GM15510 (cell line): Measurements from ENCODE around the gene DPYSL3.

Source experiments
- POLR2A ChIP-seq: IDR thresholded peaks from 3 replicates; pipeline ENCODE4 v1.6.1; 2011; ENCODE audit warnings: borderline replicate concordance; ENCODE audit not compliant: insufficient read length; ENCODE audit errors: extremely low read depth

Gene DPYSL3

DNA sequence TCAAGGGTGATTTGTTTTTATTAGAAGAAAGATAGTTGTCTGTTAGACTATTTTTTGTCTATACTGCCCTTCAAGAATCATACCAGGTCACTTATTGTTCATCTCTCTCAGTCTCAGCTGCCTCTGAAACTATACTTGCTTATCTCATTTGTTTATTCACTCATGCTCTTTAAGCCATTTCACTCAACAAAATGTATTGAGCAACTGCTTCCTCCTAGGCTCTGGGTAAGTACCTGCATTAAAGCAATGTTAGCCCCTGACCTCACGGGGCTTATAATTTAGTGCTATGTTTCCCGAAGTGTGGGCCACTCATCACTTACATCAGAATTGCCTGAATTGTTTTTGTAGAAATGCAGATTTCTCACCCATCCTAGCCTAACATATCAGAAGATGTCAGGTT is 100.9 kb downstream of the DPYSL3 start:
- no peak for TF ChIP-seq POLR2A

DNA sequence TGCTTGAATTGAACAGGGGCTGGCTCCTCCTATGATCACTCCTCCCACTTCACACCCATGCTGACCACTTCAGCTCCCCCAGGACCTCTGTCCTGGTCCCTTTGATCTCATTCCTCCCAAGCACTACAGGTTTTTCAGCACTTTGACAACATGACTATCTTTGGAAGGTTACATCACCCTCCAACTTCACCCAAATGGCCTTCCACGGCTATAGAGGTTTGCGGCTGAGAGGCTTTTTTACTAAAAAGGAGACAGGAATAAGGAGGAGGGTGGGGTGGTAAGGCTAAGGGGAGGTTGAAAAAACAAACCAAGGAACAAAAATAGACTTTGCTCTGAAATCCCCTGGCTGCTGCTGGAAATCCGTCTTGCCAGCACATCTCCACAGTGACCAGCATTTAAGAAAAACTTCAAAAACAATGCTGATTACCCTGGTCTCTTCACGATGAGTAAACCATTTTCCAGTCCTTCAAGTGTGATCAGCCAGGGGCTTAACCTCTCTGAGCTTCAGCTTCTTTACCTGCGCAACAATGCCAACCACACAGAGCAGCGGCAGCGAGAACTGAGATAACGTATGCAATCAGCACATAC is 102.7 kb downstream of the DPYSL3 start:
- no peak for TF ChIP-seq POLR2A

GRCh38 chr5:147406636-147407035 is 103.2 kb downstream of the DPYSL3 start:
- TF ChIP-seq POLR2A, result no peak

DNA sequence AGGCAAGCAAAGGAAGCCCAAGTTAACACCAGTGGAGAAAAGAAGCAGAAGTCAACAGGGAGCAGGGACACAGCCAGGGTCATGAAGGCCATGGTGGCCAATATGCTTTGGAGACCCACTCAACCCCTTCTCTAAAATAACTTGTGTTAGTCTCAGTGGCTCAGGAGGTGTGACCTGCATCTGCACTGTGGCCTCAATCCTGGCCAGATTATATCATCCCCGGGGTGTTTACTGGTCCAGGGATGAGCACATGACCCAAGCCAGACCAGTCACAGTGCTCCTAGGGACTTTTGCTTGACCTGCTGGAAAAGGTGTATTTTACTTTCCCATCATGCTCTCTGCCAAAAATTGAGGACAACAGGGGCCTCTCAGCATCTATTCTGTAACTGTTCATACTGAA is 105.2 kb downstream of the DPYSL3 start:
- TF ChIP-seq POLR2A, result no peak

DNA sequence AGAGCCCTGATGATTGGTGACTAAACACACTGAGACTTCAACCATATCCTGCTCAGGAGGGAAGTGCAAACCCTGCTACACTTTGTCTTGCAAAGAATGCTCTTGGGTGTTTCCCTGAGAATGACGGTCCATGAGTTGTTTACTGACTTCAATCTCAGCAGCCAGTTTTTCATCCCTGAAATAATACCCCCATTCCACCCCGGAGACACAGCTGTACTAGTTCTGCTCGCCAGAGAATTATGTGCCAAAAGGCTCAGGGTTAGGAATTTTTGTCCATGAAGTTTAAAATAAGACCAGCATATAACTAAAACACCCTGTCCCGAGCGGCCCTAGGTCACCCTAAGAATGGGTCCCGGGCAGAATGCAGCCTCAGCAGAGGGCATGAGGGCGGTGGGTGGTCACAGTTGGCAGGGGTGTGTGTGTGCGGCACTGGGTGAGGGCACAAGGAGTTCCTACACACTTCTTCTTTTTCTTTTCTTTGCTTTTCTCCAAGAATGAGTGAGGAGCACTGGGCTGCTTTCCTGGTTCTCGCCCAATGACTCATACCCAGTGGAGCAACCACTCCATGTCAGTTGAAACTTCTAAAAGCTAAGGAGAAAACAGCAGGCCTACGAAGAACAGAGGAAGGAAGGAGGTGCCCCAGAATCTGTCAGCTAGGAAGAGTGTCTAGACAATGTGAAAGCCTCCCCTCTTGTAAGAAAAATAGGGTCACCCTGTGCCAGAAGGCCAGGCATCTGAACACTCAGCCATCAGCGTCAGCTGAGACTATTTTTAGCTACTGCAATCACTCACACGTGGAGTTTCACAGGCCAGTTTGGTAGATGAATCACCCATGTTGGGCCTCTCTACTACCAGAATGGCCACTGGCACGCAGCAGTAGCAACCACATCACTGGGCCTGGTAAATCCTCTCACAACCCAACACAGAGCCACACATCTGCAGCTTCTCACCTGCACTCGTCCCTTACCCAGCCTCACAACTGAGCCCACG is 105.9 kb downstream of the DPYSL3 start:
- TF ChIP-seq POLR2A, result no peak

DNA sequence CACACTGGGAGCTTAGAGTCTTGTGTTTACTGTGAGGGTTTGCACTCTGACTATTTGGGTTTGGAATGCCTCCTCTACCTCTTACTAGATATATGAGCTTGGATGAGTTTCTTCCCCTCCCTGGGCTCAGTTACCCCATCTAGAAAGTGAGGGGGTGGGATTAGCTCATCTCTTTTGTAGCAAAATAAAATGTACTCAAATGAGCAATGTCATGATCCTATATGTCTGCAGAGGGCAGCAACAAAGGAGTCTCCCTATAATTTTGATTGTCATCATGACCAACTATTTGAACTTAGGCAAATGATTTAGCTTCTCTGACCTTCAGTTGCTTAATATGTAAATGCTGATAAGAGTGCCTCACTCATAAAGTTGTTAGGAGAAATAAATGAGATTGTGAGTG is 109.0 kb downstream of the DPYSL3 start:
- TF ChIP-seq POLR2A, result no peak

- TF ChIP-seq POLR2A, result no peak
Observed at GRCh38 chr5:147400126-147400809, 109.6 kb downstream of the DPYSL3 start.

GRCh38 chr5:147398860-147399259 is 111.0 kb downstream of the DPYSL3 start:
- TF ChIP-seq POLR2A, result no peak

GRCh38 chr5:147397616-147398015 is 112.3 kb downstream of the DPYSL3 start:
- TF ChIP-seq POLR2A, result no peak

DNA sequence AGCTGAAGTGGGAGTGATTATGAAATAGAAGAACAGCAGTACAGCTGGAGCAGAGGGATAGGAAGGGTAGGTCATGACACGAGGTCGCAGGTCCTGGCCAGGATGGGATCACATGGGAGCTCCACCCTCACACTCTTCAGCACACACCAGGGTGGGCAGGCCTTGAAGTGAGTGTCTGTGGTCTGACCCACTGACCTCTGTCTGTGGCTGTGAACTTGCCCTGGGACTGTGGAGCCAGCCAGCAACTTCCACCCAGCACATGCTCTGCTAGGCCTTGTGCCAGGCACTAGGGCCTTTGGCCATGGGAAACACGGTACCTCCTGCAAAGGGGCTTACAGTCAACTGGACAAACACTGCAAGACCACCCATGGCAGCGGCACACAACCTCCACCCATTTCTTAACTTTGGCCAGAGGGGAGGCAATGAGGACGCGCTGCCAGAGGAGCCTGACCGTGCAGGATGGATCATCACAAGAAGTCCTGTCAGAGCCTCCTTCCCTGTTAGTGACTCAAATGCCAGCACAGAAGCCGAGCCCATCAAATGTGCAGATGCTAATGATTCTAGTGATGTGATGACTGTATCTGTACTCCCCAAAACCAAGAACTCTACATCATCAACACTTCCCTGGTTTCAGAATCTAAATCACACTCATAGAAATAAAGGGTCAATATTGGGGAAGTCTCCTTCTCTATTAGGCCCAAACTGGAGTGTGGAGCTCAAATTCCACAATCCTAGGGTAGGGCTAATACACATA is 113.6 kb downstream of the DPYSL3 start:
- no peak for TF ChIP-seq POLR2A

- no peak for TF ChIP-seq POLR2A
Observed at GRCh38 chr5:147393874-147394672, 115.8 kb downstream of the DPYSL3 start.

DNA sequence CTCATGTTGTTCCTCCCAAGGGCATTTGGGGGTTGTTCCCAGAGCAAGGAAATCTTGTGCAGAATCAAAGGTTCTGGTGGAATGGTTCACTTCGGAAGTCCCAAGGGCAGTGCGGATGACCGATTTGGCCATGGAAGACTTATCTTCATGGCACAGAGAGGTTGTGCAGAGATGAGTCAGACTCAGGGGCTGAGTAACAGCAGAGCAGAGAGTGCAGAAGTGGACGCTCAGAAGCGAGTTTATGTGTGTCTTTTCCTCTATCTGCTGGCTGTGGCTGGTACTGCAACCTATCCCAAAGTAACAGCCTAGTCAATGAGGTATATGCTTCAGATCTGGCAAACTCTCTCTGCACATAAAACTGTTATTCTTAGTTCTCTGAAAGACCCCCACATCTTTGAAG is 118.1 kb downstream of the DPYSL3 start:
- no peak for TF ChIP-seq POLR2A

GRCh38 chr5:147390654-147391225 is 119.1 kb downstream of the DPYSL3 start:
- no peak for TF ChIP-seq POLR2A
